DND-41 (cell line): ENCODE data around the gene DMPK.
A peak's percentile ranks its signal among the peaks of the same experiment; 100 is the strongest.

ENCODE experiments used
- ATAC-seq: fragments of 200-7000 bp; cut with Tn5 transposase; 3 replicates; pipeline ENCODE4 v1.9.1; 2021; ENCODE audit warnings: low read depth; ENCODE audit not compliant: insufficient read depth
- DNase-seq: peaks from one replicate; pipeline ENCODE4 v3.0.0-alpha.2; 2020
- H2AFZ ChIP-seq: 2 replicates; pipeline ENCODE4 v1.6.0; 2012; ENCODE audit warnings: low read depth, low read length
- H3K27ac ChIP-seq: 2 replicates; pipeline ENCODE4 v1.5.1; 2012; ENCODE audit warnings: low read length, inconsistent platforms
- H3K27me3 ChIP-seq: fragments of 200-600 bp; sonication (generic); 2 replicates; pipeline ENCODE4 v1.6.0; 2012; ENCODE audit warnings: low read length, mild to moderate bottlenecking, inconsistent platforms; ENCODE audit not compliant: insufficient read depth, poor library complexity
- H3K36me3 ChIP-seq: 2 replicates; pipeline ENCODE4 v1.5.1; 2012; ENCODE audit warnings: low read length, inconsistent platforms; ENCODE audit not compliant: insufficient read depth
- H3K4me1 ChIP-seq: 2 replicates; pipeline ENCODE4 v1.5.1; 2012; ENCODE audit warnings: mild to moderate bottlenecking, low read length; ENCODE audit not compliant: insufficient read depth
- H3K4me2 ChIP-seq: 2 replicates; pipeline ENCODE4 v1.6.0; 2012; ENCODE audit warnings: mild to moderate bottlenecking, moderate library complexity, low read length, inconsistent platforms; ENCODE audit not compliant: insufficient read depth
- H3K4me3 ChIP-seq, 2 experiments: fragments of 200-600 bp in 1 of 2; shearing (Covaris generic) in 1 of 2; 2 replicates each; pipeline ENCODE4 v1.5.1; 2012 to 2016; ENCODE audit warnings: inconsistent platforms in 2 of 2, low read length in 2 of 2, mild to moderate bottlenecking in 2 of 2, low read depth in 1 of 2, moderate library complexity in 1 of 2
- H3K79me2 ChIP-seq: 2 replicates; pipeline ENCODE4 v1.6.0; 2012; ENCODE audit warnings: low read length, inconsistent platforms; ENCODE audit not compliant: insufficient read depth
- H3K9ac ChIP-seq: 2 replicates; pipeline ENCODE4 v1.6.0; 2012; ENCODE audit warnings: low read depth, mild to moderate bottlenecking, inconsistent platforms, low read length, moderate library complexity
- H3K9me3 ChIP-seq: 2 replicates; pipeline ENCODE4 v1.5.1; 2012; ENCODE audit warnings: low read length, moderate library complexity, mild to moderate bottlenecking, inconsistent platforms; ENCODE audit not compliant: insufficient read depth, severe bottlenecking
- H4K20me1 ChIP-seq: 2 replicates; pipeline ENCODE4 v1.6.0; 2012; ENCODE audit warnings: low read length; ENCODE audit not compliant: insufficient read depth
- EZH2 ChIP-seq: IDR thresholded peaks from 3 replicates; pipeline ENCODE4 v1.6.1; 2012; ENCODE audit warnings: borderline replicate concordance, low read depth, mild to moderate bottlenecking, moderate library complexity, low read length, inconsistent platforms; ENCODE audit not compliant: severe bottlenecking
- TF ChIP-seq, protein P1 (sequence below): IDR thresholded peaks from 2 replicates; pipeline ENCODE4 v1.5.1; 2012; ENCODE audit warnings: borderline replicate concordance, low read length, moderate library complexity, mild to moderate bottlenecking; ENCODE audit not compliant: poor library complexity, severe bottlenecking; ENCODE audit errors: extremely low read depth

DMPK gene

DNA sequence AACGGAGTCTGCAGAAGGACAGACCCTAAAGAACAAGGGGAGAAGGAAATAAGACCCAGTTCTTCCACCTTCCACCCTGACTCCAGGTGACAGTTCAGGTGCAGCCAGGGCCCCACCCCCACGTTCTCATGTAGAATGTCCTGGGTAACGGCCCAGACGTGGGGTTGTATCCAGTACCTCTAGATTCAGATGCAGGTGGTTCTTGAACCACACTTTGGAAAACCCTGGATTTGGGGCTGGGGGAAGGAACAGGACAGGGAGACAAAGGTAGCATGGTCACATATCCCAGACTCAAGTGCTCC, 2.2 kb downstream of the DMPK start:
- Histone ChIP-seq H3K27ac (no peak overlapping the region), H3K9ac (no peak overlapping the region)

DNA sequence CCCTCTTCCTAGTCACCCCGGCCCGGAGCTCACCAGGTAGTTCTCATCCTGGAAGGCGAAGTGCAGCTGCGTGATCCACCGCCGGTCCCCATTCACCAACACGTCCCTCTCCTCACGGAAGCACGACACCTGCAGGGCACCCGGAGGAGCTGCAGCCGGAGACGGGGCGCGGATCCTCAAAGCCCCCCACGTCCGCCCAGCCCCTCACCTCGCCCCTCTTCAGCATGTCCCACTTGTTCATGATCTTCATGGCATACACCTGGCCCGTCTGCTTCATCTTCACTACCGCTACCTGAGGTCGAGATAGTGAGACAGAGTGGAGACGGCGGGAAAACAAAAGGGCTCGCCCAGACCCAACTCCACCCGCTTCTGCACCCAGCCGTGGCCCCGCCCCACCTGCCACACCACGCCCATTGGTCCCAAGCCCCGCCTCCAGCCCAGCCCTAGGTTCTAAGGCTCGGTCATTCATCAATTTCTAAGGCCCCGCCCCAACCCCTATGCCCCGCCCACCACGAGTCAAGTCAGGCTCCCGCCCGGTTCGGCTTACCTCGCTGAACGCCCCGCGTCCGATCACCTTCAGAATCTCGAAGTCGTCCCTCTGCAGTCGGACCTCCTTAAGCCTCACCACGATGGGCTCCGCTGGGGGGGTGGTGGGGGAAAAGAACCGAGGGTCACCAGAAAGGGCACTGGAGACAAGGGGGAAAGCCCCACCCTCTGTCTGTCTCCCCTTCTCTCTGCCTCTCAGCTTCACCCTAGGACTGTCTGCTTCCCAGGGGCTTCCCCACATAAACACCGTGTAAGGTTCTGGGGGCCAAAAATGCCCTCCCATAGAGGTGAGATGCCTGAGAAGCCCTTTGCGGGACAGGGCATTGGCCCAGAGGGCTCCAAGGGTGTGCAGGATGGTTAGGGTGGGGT, 2.8 kb downstream of the DMPK start:
- no peak overlapping the region for H2AFZ ChIP-seq
- DNase-seq (peak; percentile 30), ATAC-seq (0 out of 3 replicates have a peak, but pooled peaks have one; percentile 36)
- no peaks in the 10 kb centered on the region for H3K79me2 ChIP-seq
- peaks cover 17% of the 10 kb centered on the region for H4K20me1 ChIP-seq
- H3K9ac ChIP-seq: no peak overlapping the region
- H3K4me1 ChIP-seq: no peaks in the 10 kb centered on the region
- H3K4me2 ChIP-seq: no peak overlapping the region
- TF ChIP-seq, protein P1, sequence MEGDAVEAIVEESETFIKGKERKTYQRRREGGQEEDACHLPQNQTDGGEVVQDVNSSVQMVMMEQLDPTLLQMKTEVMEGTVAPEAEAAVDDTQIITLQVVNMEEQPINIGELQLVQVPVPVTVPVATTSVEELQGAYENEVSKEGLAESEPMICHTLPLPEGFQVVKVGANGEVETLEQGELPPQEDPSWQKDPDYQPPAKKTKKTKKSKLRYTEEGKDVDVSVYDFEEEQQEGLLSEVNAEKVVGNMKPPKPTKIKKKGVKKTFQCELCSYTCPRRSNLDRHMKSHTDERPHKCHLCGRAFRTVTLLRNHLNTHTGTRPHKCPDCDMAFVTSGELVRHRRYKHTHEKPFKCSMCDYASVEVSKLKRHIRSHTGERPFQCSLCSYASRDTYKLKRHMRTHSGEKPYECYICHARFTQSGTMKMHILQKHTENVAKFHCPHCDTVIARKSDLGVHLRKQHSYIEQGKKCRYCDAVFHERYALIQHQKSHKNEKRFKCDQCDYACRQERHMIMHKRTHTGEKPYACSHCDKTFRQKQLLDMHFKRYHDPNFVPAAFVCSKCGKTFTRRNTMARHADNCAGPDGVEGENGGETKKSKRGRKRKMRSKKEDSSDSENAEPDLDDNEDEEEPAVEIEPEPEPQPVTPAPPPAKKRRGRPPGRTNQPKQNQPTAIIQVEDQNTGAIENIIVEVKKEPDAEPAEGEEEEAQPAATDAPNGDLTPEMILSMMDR: peak; percentile 24
- no peak for TF ChIP-seq EZH2
- no peak overlapping the region for H3K4me3 ChIP-seq
- H3K27ac ChIP-seq: no peak overlapping the region
- H3K27me3 ChIP-seq: no peaks in the 10 kb centered on the region
- no peaks in the 10 kb centered on the region for H3K9me3 ChIP-seq
- peaks cover 20% of the 10 kb centered on the region for H3K36me3 ChIP-seq

More for the DNA sequence above, 2.2 kb downstream of the DMPK start:
- no peaks in the 10 kb centered on the region for H3K79me2 ChIP-seq
- peaks cover 22% of the 10 kb centered on the region for H4K20me1 ChIP-seq
- DNase-seq (no peak), ATAC-seq (no peak)
- no peak overlapping the region for H2AFZ ChIP-seq
- H3K36me3 ChIP-seq: peaks cover 25% of the 10 kb centered on the region
- H3K4me3 ChIP-seq: no peak overlapping the region
- no peak for TF ChIP-seq EZH2
- H3K4me2 ChIP-seq: no peak overlapping the region
- H3K27me3 ChIP-seq: no peaks in the 10 kb centered on the region
- H3K9me3 ChIP-seq: no peaks in the 10 kb centered on the region
- no peaks in the 10 kb centered on the region for H3K4me1 ChIP-seq

DNA sequence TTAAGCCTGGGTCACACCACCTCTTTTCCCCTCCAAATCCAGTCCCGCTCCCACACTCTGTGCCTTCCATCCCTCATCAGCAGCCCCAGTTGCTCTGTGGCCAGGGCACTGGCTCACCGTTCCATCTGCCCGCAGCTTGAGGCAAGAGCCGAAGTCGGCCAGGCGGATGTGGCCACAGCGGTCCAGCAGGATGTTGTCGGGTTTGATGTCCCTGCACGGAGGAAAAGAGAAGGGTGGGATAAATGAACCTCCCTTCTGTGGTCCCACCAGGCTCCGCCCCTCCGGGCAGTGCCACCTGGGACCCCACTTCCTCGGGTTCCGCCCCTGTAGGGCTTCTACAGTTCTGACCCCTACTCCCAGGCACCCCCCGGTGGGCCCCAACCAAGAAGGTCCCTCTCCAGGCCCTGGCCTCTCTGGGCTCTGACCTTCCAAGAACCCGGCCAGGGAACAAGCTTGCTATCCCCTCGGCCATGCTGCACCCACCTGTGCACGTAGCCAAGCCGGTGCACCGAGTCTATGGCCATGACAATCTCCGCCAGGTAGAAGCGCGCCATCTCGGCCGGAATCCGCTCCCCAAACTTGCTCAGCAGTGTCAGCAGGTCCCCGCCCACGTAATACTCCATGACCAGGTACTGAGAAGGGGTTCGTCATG, 4.2 kb downstream of the DMPK start:
- DNase-seq (no peak), ATAC-seq (no peak)
- H3K4me1 ChIP-seq: no peaks in the 10 kb centered on the region
- H3K27me3 ChIP-seq: no peaks in the 10 kb centered on the region
- no peak overlapping the region for H2AFZ ChIP-seq
- H3K9ac ChIP-seq: no peak overlapping the region
- H3K27ac ChIP-seq: no peak overlapping the region
- TF ChIP-seq EZH2: no peak
- TF ChIP-seq, protein P1: no peak
- H3K4me3 ChIP-seq: no peak overlapping the region
- peaks cover 17% of the 10 kb centered on the region for H4K20me1 ChIP-seq
- H3K79me2 ChIP-seq: no peaks in the 10 kb centered on the region
- peaks cover 20% of the 10 kb centered on the region for H3K36me3 ChIP-seq
- no peaks in the 10 kb centered on the region for H3K9me3 ChIP-seq
- H3K4me2 ChIP-seq: no peak overlapping the region

DNA sequence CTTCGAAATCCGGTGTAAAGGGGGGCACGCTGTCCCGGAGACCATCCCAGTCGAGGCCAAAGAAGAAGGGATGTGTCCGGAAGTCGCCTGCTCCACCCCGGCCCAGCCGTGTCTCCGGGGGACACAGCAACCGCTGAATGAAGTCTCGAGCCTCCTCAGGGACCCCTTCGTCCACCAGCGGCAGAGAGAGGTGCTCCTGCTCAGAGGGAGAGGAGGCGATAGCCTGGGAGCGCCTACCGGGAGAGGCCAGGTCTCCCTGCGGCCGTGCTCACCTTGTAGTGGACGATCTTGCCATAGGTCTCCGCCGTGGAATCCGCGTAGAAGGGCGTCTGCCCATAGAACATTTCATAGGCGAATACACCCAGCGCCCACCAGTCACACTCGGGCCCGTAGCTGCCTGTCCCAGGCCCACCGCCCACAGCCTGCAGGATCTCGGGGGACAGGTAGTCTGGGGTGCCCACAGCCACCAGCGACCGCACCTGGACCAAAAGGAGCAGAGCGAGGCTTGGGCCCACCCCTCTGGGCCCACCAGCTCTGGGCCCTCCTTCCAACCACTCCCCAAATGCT, 4.8 kb downstream of the DMPK start:
- peaks cover 20% of the 10 kb centered on the region for H3K36me3 ChIP-seq
- no peak overlapping the region for H2AFZ ChIP-seq
- ATAC-seq (no peak), DNase-seq (no peak)
- H3K27me3 ChIP-seq: no peaks in the 10 kb centered on the region
- H4K20me1 ChIP-seq: peaks cover 17% of the 10 kb centered on the region
- no peak overlapping the region for H3K27ac ChIP-seq
- no peaks in the 10 kb centered on the region for H3K4me1 ChIP-seq
- no peaks in the 10 kb centered on the region for H3K79me2 ChIP-seq
- no peak overlapping the region for H3K9ac ChIP-seq
- no peak overlapping the region for H3K4me2 ChIP-seq
- H3K4me3 ChIP-seq: no peak overlapping the region
- no peaks in the 10 kb centered on the region for H3K9me3 ChIP-seq
- no peak for TF ChIP-seq EZH2
- TF ChIP-seq, protein P1: no peak
